ENCODE measurements around the gene SDHAF3.
"Not testable (repeated sequence)": the region's sequence is repeated elsewhere in the genome, so short reads cannot be mapped to it uniquely, and the experiment has no call there.

SDHAF3 gene

GRCh38 chr7:97117372-97118188, at the start of gene SDHAF3:
SDHAF3 (plus strand) TSS chr7:97117698; CDS start chr7:97117724, 26 bp downstream.
- DNase-seq: peak; percentile 99

- DNase-seq: not testable (repeated sequence)
Measured at GRCh38 chr7:97072025-97072424, 45.5 kb upstream of the SDHAF3 start.

DNA sequence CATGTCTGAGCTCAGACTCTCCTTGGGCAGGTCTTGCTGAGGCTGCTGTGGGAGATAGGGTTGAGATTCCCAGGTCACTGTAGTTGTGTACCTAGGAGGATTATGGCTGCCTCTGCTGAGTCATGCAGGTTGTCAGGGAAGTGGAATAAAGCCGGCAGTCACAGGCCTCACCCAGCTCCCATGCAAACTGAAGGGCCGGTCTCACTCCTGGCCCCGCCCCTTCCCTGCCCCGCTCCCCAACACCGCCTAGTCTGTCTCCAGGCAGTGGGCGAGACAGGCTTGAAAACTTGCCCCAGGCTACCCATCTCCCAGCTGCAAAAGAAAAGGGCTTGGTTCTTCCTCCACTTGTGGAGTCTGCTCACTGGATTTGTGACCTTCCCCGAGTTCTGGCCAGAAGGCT, 41.6 kb upstream of the SDHAF3 start:
- DNase-seq: no peak

DNA sequence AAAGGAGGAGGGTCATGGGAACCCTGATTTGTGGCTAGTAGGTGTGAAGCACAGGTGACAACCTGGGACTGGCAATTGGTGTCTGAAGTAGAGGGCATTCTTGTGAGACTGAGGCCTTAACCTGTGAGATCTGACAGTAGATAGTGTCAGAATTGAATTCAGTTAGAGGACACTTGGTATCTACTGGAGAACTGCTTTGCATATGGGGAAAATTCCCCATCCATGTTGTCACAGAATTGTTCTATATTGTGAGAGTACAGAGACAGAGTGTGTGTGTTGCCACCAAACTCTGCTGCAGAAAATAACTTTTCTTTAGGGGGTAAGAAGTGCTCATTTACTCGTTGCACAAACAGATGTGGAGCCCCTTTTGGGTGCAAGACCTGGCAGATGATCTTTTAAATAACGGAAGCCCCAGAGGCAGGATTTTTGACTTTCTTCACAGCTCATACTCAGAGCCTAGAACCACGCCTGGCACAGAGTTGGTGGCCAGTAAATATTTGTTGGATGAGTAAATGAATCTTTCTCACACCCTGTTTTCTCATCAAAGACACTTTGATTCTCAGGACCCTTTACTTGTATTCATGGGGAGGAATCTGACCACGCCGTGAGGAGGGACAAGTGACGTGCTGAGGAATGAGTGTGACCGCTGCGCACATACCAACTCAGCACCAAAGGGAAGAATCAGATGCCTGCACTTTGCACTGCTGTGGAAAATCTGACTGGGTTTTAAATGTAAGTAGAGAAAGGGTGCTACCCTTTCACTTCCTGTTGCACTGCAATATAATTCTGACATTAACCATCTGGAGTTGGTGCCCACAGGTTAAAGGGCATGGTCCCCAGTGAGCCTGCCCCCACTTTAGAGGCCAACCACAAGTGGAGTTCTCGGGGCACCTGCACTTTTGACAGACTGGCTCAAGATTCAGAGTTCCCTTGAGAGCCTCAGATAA, 39.2 kb upstream of the SDHAF3 start:
- no peak for DNase-seq

GRCh38 chr7:97079300-97079699, 38.2 kb upstream of the SDHAF3 start:
- no peak for DNase-seq

DNA sequence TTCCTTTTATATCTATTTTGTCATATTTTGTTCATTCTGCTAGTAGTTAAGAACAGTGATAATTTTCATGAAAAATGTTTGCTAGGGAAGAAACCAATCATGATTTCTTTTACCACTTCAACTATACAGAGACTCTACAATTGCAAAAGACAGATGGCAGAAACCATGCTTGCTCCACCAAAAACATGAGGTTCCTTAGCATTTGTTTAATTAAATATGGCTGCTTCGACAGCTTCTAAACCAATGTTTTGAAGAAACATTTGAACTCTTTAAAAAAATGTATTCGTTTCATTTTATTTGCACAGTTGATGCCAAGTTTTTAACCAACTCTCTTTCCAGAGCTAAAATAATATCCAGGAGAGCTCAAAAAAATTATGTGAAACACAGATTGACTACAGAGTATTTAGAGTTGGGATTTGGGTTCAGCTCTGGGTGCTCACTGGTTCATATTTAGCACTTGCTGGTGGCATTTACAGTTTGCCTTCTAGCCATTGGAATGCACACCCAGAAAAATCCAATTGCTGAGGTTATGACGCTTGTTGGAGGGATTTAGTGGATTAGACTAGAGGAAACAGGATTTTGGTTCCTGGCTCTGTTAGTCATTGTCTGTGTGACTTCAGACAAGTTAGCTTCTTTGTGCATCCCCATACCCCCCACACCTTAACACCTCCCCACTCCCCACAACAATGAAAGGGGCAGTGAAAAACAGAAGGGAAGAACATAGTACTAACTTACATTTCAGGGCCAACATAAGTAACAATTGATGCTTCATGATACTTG, 35.8 kb upstream of the SDHAF3 start:
- no peak for DNase-seq

DNA sequence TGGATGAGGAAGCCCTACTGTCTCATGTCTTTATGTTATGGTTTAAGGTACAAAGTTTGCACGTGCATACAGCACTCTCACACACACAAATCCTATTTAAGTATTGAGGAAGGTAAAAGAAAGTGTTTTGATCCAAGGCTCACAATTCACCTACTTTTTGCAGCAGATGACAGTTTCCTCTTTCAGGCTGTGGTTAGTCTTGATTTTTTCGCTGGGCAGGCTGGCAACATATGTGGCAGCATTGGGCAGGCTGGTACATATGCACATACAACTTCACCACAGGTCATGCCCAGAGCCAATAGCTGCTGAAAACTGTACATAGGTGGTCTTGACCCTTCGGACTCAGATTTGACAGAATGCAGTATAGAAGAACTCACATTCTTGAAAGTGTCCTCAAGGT, 29.1 kb upstream of the SDHAF3 start:
- no peak for DNase-seq

- DNase-seq: no peak
Measured at GRCh38 chr7:97089771-97090170, 27.7 kb upstream of the SDHAF3 start.

- DNase-seq: no peak
Measured at GRCh38 chr7:97090761-97091353, 26.6 kb upstream of the SDHAF3 start.

DNA sequence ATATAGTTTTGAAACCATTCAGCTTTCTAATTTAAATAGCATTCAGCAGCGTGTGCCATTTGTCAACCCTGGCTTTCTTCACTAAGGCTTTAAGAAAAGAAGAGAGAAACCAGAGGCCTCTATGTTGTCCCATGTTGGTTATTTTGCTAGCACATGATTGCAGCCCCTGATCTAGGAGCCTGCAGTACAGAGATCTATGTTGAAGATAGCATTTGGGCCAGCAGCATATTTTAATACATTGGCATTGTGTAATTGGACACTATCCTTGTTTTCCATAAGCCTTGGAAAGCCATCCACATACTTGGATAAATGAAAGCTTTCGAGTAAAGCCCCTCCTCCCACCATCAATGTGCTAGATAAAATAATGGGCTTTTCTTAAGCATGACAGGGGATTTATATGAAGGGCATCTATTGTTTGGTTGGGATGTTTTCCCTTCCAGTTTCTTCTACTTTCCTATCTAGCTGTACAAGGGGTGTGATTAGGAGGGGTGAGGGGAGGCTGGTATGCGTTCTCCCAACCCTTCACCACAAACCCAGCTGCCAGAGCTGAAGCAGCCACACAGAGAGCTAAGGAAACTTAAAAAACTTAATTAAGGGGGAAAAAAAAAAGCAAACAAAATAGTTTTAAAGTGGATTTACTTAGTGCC, 23.1 kb upstream of the SDHAF3 start:
- DNase-seq: no peak

DNA sequence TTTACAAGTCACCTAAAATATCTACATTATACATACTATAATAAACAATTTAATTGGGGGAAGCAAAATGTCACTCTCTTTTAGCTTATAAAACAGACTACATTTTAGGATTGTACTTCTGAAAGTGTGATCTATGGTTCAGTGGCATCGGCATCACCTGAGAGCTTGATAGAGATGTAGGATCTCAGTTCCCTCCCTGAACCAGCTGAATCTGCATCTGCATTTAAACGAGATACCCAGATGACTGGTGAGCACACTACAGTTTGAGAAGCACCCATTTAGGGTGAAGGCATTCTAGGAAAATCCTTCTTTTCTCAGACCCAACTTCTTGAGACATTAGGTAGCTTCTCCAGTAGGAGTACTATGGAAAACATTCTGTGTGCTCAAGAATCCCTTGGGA, 21.5 kb upstream of the SDHAF3 start:
- no peak for DNase-seq

DNA sequence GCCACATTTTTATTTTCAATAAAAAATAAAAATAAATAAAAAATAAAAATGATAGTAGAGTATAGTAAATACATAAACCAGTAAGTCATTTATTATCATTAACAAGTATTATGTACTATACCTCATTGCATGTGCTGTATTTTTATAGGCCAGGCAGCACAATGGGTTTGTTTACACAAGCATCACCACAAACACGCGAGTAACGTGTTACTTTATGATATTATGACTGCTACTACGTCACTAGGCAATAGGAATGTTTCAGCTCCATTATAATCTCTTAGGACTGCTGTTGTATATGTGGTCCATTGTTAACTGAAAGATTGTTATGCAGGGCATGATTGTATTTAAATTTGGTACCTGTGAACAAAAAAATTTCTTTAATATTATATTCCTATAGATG, 20.8 kb upstream of the SDHAF3 start:
- DNase-seq: no peak

DNA sequence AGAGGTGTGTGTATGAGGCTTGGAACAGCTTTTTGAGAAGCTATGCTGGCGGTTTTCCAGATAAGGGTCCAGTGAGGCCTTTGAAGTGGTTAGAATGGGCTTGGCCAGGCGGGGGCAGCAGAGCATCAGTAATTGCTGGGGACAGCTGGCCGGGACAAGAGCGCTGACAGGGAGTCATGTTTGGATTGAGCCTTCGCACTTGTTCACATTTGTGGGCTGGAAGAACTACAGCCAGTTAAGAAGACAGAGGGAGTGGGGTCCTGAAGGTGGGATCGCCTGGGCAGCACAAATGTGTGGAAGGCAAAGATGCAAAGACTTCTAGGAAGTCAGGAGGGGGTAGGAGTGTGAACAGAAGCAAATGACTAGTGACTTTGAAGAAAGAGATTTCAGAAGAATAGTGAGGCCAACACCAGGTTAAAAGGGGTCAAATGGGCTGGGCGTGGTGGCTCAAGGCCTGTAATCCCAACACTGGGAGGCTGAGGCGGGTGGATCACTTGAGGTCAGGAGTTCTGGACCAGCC, 12.7 kb upstream of the SDHAF3 start:
- DNase-seq: peak; percentile 71

DNA sequence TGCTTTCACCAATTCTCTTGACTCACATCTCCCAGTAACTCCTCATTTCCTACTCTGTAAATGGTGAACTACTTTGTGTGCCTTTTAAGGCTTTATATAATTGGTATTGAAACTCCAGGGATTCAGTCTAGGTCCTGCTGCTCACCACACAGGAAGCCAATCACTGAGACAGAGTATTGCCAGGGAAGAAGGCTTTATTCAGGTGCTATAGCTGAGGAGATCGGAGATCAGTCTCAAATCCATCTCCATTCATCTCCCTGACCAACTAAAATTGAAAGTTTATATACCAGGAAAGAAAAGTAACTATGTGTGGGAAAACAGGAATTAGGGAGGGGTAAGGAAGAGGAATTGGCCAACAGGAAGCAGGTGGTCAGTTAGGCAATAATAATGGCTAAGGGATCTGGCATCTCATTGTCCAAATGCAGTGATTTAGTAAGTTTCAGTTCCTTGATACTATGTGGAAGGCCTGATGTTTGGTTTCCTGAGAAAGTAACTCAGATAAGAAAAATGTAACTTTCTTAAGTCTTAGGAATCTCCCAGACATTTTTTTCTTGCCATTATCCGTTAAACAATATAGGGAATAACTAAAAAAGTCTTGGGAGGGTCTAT, 10.2 kb upstream of the SDHAF3 start:
- DNase-seq: no peak

DNA sequence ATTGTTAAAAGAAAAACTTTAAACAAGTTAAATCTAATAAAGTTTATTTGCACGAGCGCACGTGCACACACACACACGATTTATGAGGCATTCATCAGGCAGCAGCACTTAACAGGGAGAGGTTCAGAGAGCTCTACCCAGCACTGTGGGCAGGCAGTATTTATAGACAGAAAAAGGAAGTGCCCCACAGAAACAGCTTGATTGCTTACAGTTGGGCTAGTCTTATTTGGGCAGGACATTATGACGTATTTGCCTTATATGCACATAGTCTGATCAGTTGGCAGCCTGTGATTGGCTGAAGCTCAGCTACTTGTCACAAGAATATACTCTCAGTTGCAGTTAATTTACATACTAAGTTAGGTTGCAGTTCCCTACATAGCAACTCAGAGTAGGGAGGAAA, 1.2 kb upstream of the SDHAF3 start:
- DNase-seq: no peak

DNA sequence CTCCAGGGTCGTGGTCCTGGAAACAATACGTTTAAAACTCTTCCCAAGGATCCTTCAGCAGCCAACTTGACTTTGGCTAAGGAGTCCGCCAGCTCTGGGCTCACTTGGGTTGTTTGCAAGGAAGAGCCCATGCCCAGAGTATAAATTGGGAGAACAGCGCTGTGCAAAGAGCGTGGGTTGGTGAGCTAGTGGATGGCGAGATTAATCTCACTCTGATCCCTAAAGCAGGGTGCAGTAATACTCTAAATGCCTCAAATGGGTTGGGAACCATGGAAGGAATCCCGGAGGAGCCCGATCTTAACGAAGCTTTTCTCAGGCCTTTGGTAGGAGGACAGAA, 495 bp upstream of the SDHAF3 start:
- no peak for DNase-seq

DNA sequence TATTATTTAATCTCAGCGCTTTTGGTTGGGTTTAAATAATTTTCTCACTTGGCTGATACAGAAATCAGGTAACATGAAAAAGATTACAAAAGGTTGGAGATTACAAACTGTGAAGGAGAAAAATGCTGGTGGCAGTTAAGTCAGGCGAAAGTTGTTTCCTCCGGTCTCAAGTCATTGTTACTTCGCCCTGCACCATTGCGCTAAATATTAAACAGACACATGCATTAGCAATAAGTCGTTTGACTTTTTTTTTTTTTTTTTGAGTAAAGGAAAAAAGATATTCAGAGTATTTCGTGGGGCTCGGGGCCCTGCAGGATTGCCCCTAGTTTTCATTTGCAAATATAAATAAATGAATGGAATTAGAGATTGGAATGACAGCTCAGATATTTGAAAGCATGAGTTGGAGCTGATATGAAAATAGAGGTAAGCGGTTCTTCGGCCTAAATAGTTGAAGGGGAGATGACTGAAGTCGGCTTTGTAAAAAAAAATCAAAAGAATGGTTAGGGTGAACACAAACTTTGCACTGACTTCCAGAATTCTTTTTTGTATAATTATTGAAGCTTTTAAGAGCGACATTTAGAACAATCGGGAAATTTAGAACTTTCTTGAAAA, 914 bp downstream of the SDHAF3 start:
- DNase-seq: no peak

DNA sequence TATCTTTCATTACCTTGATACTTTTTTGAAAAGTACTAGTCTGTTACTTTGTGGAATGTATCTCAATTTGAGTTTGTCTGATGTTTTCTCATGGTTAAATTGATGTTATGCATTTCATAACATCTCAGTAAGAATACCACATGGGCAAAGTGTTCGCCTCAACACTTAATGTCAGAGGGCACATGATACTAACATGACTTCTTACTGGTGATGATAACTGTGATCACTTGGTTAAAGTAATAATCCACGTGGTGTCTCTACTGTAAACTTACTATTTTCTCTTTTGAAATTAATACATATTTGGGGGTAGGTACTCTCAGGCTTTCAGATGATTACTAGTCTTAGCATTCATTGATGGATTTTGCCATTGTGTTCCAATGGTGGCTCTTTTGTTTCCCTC, 2.2 kb downstream of the SDHAF3 start:
- no peak for DNase-seq

GRCh38 chr7:97120713-97121457, 3.4 kb downstream of the SDHAF3 start:
- DNase-seq: no peak

- DNase-seq: not testable (repeated sequence)
Measured at GRCh38 chr7:97123115-97123514, 5.6 kb downstream of the SDHAF3 start.

All from activated CD4-positive, alpha-beta T cell treated with anti-CD3 and anti-CD28 coated beads, Interleukin-2, amount 50 U/mL, for 16 hours (primary cell).